NB4 (cell line): ENCODE data around the gene ENOX1.

Experiments
- DNase-seq: peaks from one replicate; pipeline ENCODE4 v3.0.0; 2010; ENCODE audit warnings: low read depth
- H3K4me3 ChIP-seq: one replicate; pipeline ENCODE4 v1.5.1; 2011; ENCODE audit warnings: mild to moderate bottlenecking, low read depth, low read length, moderate library complexity
- MYC ChIP-seq: IDR thresholded peaks from 2 replicates; pipeline ENCODE4 v1.6.1; 2011; ENCODE audit warnings: low read depth, low read length
- POLR2A ChIP-seq: IDR thresholded peaks from 2 replicates; pipeline ENCODE4 v1.6.1; 2011; ENCODE audit warnings: mild to moderate bottlenecking; ENCODE audit not compliant: insufficient read length; ENCODE audit errors: extremely low read depth
- TF ChIP-seq, protein P1 (sequence below): IDR thresholded peaks from 2 replicates; pipeline ENCODE4 v1.6.1; 2011; ENCODE audit warnings: low read depth, low read length
- TF ChIP-seq, protein P2 (sequence below): IDR thresholded peaks from one replicate; pipeline ENCODE4 v1.5.1; 2012; ENCODE audit warnings: low read depth, low read length

Gene ENOX1

DNA sequence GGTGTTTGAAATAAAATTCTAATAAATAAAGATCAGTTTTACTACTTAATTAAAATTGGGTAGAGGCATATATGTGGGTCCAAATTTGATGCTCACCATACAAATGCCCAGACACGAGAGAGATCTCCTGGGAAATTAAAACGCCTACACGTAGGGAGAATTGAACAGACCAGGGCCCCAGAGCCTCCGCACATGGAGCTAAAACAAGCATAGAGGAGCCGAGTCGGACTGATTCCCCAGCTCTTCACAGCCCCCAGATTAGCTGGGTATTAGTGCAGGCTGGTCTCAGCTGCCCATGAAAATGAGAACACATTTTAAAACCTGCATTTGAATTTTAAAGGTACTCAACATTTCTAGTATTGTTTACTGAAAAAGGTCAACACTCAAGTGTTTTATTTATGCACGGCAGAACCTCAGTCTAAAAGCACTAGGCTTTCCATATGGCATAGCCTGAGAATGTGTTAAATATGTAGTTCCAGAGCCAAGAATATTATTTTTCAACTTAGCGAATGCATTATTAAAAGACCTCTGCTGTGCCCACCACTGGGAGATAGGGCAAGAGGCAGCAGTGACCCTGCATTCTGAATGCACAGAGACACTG, 344.8 kb downstream of the ENOX1 start:
- H3K4me3 ChIP-seq: no peak overlapping the region
- no peak for TF ChIP-seq MYC
- TF ChIP-seq, protein P1, sequence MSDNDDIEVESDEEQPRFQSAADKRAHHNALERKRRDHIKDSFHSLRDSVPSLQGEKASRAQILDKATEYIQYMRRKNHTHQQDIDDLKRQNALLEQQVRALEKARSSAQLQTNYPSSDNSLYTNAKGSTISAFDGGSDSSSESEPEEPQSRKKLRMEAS: no peak
- TF ChIP-seq, protein P2, sequence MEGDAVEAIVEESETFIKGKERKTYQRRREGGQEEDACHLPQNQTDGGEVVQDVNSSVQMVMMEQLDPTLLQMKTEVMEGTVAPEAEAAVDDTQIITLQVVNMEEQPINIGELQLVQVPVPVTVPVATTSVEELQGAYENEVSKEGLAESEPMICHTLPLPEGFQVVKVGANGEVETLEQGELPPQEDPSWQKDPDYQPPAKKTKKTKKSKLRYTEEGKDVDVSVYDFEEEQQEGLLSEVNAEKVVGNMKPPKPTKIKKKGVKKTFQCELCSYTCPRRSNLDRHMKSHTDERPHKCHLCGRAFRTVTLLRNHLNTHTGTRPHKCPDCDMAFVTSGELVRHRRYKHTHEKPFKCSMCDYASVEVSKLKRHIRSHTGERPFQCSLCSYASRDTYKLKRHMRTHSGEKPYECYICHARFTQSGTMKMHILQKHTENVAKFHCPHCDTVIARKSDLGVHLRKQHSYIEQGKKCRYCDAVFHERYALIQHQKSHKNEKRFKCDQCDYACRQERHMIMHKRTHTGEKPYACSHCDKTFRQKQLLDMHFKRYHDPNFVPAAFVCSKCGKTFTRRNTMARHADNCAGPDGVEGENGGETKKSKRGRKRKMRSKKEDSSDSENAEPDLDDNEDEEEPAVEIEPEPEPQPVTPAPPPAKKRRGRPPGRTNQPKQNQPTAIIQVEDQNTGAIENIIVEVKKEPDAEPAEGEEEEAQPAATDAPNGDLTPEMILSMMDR: no peak
- TF ChIP-seq POLR2A: no peak
- DNase-seq: no peak

DNA sequence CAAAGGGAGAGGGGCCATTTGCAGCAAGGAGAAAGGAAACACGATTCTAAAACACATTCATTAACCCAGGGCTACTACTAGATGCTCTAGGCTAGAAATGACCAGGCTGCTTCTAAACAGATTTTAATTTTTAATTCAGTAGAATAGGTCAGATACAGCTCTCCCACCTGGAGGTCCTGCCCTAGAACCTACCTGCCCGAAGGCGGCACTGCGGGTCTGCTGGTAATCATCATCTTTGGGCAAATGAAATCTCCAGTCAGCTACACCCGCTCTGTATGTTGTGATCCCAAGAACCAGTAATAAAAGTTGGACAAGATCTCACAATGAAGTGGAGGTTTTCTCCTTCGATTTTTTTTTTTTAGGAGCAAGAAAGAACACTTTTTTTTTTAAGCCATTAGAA, 345.3 kb downstream of the ENOX1 start:
- TF ChIP-seq MYC (no peak), POLR2A (no peak)
- TF ChIP-seq, protein P1: no peak
- TF ChIP-seq, protein P2: no peak
- no peak overlapping the region for H3K4me3 ChIP-seq
- DNase-seq: no peak

DNA sequence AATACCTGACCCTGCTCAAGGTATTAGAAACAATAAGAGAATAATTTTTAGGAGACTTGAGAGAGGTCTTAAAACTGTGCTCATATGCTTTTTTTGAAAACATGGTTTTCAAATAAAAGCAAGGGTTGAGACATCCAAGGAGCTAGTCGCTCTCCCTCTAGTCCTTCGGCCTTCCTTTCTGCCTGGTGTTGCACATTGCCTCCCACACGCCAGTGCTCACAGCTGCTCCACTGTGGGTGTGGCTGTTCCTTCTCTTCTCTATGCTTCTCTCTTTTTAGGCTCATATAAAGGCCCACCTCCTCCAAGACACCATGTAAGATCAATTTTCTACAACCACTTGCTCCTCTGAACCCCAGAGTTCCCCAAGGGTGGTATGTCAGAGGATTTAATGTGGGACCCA, 352.6 kb downstream of the ENOX1 start:
- no peak for DNase-seq
- TF ChIP-seq, protein P2: no peak
- no peak for TF ChIP-seq MYC
- no peak for TF ChIP-seq POLR2A
- TF ChIP-seq, protein P1: no peak
- no peak overlapping the region for H3K4me3 ChIP-seq

DNA sequence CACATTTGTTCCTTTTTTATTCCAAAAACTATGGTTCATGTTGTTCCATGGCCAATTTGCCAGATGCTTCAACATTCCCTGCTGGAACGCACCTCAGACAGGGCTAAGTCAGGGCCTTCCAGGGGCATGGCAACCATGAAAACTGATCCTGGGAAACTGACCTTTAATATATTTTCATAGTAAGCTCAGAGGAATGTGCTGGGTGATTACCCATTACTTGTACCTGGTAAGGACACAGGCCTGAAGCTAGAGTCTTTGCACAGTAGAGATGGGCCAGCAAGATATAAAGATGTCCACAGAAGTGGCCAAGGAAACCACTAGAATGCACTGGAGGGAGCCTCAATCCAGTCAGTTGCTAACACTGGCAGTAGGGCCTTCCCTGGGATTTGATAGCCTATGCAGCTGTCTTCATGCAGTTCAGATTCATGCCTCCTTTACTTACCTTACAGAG, 353.1 kb downstream of the ENOX1 start:
- no peak overlapping the region for H3K4me3 ChIP-seq
- DNase-seq: no peak

DNA sequence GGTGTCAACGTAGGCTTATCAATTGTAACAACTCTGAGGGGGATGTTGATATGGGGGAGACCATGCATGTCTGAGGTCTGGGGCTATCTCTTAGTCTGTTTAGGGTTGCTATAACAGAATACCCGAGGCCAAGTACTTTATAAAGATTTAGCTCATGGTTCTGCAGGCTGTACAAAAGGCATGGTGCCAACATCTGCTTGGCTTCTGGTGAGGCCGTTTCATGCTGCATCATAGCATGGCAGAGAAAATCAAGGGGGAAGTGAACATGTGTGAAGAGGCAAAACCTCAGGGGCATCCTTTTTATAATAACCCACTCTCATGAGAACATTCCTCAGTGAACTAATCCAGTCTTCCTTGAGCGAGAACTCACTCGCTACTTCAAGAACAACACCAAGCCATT, 353.8 kb downstream of the ENOX1 start:
- TF ChIP-seq, protein P1: no peak
- TF ChIP-seq MYC (no peak), POLR2A (no peak)
- TF ChIP-seq, protein P2: no peak
- DNase-seq: no peak
- no peak overlapping the region for H3K4me3 ChIP-seq

More for the DNA sequence above, 353.1 kb downstream of the ENOX1 start:
- TF ChIP-seq, protein P2: no peak
- TF ChIP-seq POLR2A (no peak), MYC (no peak)
- TF ChIP-seq, protein P1: no peak
